HG03442 (cell line): ENCODE measurements around the gene IGFN1.

ENCODE experiments used
- ATAC-seq: cut with Tn5 transposase; IDR thresholded peaks from one replicate; pipeline ENCODE4 v1.9.1; 2021; ENCODE audit warnings: mild to moderate bottlenecking, moderate library complexity; ENCODE audit not compliant: unreplicated experiment

IGFN1 gene

GRCh38 chr1:201190624-201191051 is at the start of gene IGFN1:
Gene IGFN1, plus strand, starts transcription at chr1:201190824. Its CDS starts 2,470 bp downstream, at chr1:201193294.
- no peak for ATAC-seq

- no peak for ATAC-seq
Observed at GRCh38 chr1:201140941-201141260, 49.7 kb upstream of the IGFN1 start.

GRCh38 chr1:201141418-201141817 is 49.2 kb upstream of the IGFN1 start:
- ATAC-seq = no peak

- ATAC-seq = no peak
Observed at GRCh38 chr1:201142011-201142848, 48.4 kb upstream of the IGFN1 start.

- ATAC-seq = no peak
Observed at GRCh38 chr1:201142849-201143725, 47.5 kb upstream of the IGFN1 start.

GRCh38 chr1:201143726-201144635 is 46.6 kb upstream of the IGFN1 start:
- ATAC-seq = no peak

GRCh38 chr1:201144701-201145100 is 45.9 kb upstream of the IGFN1 start:
- ATAC-seq = no peak

GRCh38 chr1:201145132-201145531 is 45.5 kb upstream of the IGFN1 start:
- ATAC-seq = no peak

- no peak for ATAC-seq
Observed at GRCh38 chr1:201145816-201146215, 44.8 kb upstream of the IGFN1 start.

GRCh38 chr1:201146626-201147390 is 43.8 kb upstream of the IGFN1 start:
- ATAC-seq = no peak

GRCh38 chr1:201147396-201148015 is 43.1 kb upstream of the IGFN1 start:
- ATAC-seq = no peak

- no peak for ATAC-seq
Observed at GRCh38 chr1:201149400-201149799, 41.2 kb upstream of the IGFN1 start.

GRCh38 chr1:201153474-201154388 is 36.9 kb upstream of the IGFN1 start:
- ATAC-seq = peak; percentile 66

- peak; percentile 97 for ATAC-seq
Observed at GRCh38 chr1:201154389-201155165, 36.0 kb upstream of the IGFN1 start, which contains the start of gene TMEM9. Gene TMEM9, minus strand, starts transcription at chr1:201154474. Its CDS starts 551 bp downstream, at chr1:201153923.

- ATAC-seq = no peak
Observed at GRCh38 chr1:201155354-201155753, 35.3 kb upstream of the IGFN1 start.

GRCh38 chr1:201156346-201156745 is 34.3 kb upstream of the IGFN1 start:
- no peak for ATAC-seq

GRCh38 chr1:201156819-201157218 is 33.8 kb upstream of the IGFN1 start:
- no peak for ATAC-seq

GRCh38 chr1:201157949-201158348 is 32.7 kb upstream of the IGFN1 start:
- ATAC-seq = no peak
